ENCODE measurements around the gene SZT2. TPM values are rescaled to one million over a fixed set of nuclear protein-coding genes. Genes with fewer than 3 reads are reported as not detected.

SZT2 gene
- total and polyA plus RNA-seq, 10 of the 15 experiments (the other 5 are each of a cell fraction or from before 2014, with no cell fraction given), result 1.4 to 38.3 (median 12.7) TPM

GRCh38 chr1:43449708-43450069, 60.0 kb downstream of the SZT2 start:
- FAIRE-seq (no peak), ATAC-seq (no peak), DNase-seq (ENCODE audit: low read depth, low spot score) (no peak)
- ChIA-PET RAD21 (ENCODE audit: unreplicated experiment) (no interaction called here), POLR2A (no interaction called here), SMC1A (ENCODE audit: uncharacterized antibody, unreplicated experiment) (no interaction called here), CTCF (no interaction called here)
- intact Hi-C loops (cut with micrococcal nuclease; ENCODE audit: unreplicated experiment), result no loop called here
- no peak overlapping the region for H2AFZ ChIP-seq (ENCODE audit: control insufficient read depth, low read depth, low read length)
- H3K36me3 ChIP-seq (ENCODE audit: control insufficient read depth in 2 of 2, insufficient read depth in 2 of 2, low read length in 1 of 2), result peaks cover 7 to 21% of the 10 kb centered on the region in 2 experiments; a peak in 3 of 4 replicates
- peaks cover 5% of the 10 kb centered on the region for H3K4me1 ChIP-seq (ENCODE audit: control insufficient read depth, insufficient read depth, low read length)
- WGBS (ENCODE audit: insufficient coverage, insufficient replicate concordance, low lambda C conversion rate, missing lambda C conversion rate), result 79% methylated on average over 5 of the region's 5 CpGs
- H3K27me3 ChIP-seq (replicated peaks in 1 of 2; ENCODE audit: control insufficient read depth in 2 of 2, insufficient read depth in 2 of 2, low read length in 1 of 2), result no peaks in the 10 kb centered on the region
- no peak overlapping the region for H3K4me2 ChIP-seq (ENCODE audit: control insufficient read depth, insufficient read depth)
- no peak overlapping the region for H3K9ac ChIP-seq (ENCODE audit: control insufficient read depth, insufficient read depth, low read length)
- in situ Hi-C loops (cut with MboI), result no loop called here
- H3K79me2 ChIP-seq (ENCODE audit: control insufficient read depth, insufficient read depth, low read length), result no peaks in the 10 kb centered on the region
- BruUV-seq (replicated peaks), result no TSS peak
- H3K27ac ChIP-seq (ENCODE audit: control insufficient read depth, insufficient read depth), result no peak overlapping the region
- no peaks in the 10 kb centered on the region for H4K20me1 ChIP-seq (ENCODE audit: control insufficient read depth, insufficient read depth)
- no peak overlapping the region for H3K4me3 ChIP-seq
- H3K9me3 ChIP-seq (replicated peaks; ENCODE audit: control insufficient read depth, insufficient read depth, low read length), result no peaks in the 10 kb centered on the region
- TF ChIP-seq, protein P1, sequence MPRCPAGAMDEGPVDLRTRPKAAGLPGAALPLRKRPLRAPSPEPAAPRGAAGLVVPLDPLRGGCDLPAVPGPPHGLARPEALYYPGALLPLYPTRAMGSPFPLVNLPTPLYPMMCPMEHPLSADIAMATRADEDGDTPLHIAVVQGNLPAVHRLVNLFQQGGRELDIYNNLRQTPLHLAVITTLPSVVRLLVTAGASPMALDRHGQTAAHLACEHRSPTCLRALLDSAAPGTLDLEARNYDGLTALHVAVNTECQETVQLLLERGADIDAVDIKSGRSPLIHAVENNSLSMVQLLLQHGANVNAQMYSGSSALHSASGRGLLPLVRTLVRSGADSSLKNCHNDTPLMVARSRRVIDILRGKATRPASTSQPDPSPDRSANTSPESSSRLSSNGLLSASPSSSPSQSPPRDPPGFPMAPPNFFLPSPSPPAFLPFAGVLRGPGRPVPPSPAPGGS (IDR thresholded peaks at IDR 0.05; ENCODE audit: borderline replicate concordance, insufficient read depth, low read depth, low read length, poor library complexity, severe bottlenecking), result no peak
- TF ChIP-seq, protein P2, sequence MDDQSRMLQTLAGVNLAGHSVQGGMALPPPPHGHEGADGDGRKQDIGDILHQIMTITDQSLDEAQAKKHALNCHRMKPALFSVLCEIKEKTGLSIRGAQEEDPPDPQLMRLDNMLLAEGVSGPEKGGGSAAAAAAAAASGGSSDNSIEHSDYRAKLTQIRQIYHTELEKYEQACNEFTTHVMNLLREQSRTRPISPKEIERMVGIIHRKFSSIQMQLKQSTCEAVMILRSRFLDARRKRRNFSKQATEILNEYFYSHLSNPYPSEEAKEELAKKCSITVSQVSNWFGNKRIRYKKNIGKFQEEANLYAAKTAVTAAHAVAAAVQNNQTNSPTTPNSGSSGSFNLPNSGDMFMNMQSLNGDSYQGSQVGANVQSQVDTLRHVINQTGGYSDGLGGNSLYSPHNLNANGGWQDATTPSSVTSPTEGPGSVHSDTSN (IDR thresholded peaks at IDR 0.05; ENCODE audit: insufficient replicate concordance, low read depth, low read length), result no peak
- no peak for TF ChIP-seq RFX5 (IDR thresholded peaks at IDR 0.05; ENCODE audit: low read depth, low read length)
- no peak for TF ChIP-seq GATAD2B (conservative IDR thresholded peaks at IDR 0.05; ENCODE audit: low read depth)
- no peak for TF ChIP-seq BHLHE40 (IDR thresholded peaks at IDR 0.05; ENCODE audit: borderline replicate concordance in 1 of 2, low read depth in 2 of 2, low read length in 1 of 2)
- TF ChIP-seq PAX8 (IDR thresholded peaks at IDR 0.05), result no peak
- TF ChIP-seq CHD2 (IDR thresholded peaks at IDR 0.05; ENCODE audit: borderline replicate concordance, low read depth, low read length), result no peak
- TF ChIP-seq, protein P3, sequence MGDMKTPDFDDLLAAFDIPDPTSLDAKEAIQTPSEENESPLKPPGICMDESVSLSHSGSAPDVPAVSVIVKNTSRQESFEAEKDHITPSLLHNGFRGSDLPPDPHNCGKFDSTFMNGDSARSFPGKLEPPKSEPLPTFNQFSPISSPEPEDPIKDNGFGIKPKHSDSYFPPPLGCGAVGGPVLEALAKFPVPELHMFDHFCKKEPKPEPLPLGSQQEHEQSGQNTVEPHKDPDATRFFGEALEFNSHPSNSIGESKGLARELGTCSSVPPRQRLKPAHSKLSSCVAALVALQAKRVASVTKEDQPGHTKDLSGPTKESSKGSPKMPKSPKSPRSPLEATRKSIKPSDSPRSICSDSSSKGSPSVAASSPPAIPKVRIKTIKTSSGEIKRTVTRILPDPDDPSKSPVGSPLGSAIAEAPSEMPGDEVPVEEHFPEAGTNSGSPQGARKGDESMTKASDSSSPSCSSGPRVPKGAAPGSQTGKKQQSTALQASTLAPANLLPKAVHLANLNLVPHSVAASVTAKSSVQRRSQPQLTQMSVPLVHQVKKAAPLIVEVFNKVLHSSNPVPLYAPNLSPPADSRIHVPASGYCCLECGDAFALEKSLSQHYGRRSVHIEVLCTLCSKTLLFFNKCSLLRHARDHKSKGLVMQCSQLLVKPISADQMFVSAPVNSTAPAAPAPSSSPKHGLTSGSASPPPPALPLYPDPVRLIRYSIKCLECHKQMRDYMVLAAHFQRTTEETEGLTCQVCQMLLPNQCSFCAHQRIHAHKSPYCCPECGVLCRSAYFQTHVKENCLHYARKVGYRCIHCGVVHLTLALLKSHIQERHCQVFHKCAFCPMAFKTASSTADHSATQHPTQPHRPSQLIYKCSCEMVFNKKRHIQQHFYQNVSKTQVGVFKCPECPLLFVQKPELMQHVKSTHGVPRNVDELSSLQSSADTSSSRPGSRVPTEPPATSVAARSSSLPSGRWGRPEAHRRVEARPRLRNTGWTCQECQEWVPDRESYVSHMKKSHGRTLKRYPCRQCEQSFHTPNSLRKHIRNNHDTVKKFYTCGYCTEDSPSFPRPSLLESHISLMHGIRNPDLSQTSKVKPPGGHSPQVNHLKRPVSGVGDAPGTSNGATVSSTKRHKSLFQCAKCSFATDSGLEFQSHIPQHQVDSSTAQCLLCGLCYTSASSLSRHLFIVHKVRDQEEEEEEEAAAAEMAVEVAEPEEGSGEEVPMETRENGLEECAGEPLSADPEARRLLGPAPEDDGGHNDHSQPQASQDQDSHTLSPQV (IDR thresholded peaks at IDR 0.05), result no peak
- no peak for TF ChIP-seq POLR2A (IDR thresholded peaks at IDR 0.05; ENCODE audit: low read depth, low read length)
- TF ChIP-seq CEBPZ (IDR thresholded peaks at IDR 0.05; ENCODE audit: low read depth, low read length), result no peak
- no peak for TF ChIP-seq E4F1 (IDR thresholded peaks at IDR 0.05; ENCODE audit: borderline replicate concordance, partially characterized antibody)

All from GM12878 (cell line).